ENCODE data around the gene CAPZA1. TPM values are rescaled to one million over a fixed set of nuclear protein-coding genes. Genes with fewer than 3 reads are reported as not detected.

CAPZA1 gene
- total RNA-seq: 100 to 1,000 TPM; 129 to 286 (median 209) TPM

- Histone ChIP-seq H3K27ac (peak within 1 kb of the TSS; percentile 98 to 100 (median 99)), H3K4me3 (peak within 1 kb of the TSS; percentile 85 to 98 (median 92)), H3K27me3 (no peaks in the 10 kb centered on the region), H3K9me3 (no peaks in the 10 kb centered on the region), H3K36me3 (peaks cover 0 to 20% (median 0%) of the 10 kb centered on the region in 3 donors), H3K4me1 (peaks cover 4 to 72% (median 29%) of the 10 kb centered on the region in 3 donors)
- no peak for TF ChIP-seq CTCF (IDR thresholded peaks at IDR 0.05)
- peak in 3 of 4 donors; percentile 41 to 96 (median 83) for TF ChIP-seq POLR2A (IDR thresholded peaks at IDR 0.05)
- WGBS, 2 donors: 0 to 1% methylated on average over 22 to 36 of the region's 50 CpGs
- DNase-seq: peak; percentile 62
- intact Hi-C loops (cut with DNase I): loop anchor here (2.0 to 5.0 kb wide), 3 partner anchors 87 to 222 kb away; partner anchors contain the start of genes CTTNBP2NL and RHOC
These were observed at the start of gene CAPZA1 for GRCh38 chr1:112619518-112620376. Gene CAPZA1, plus strand, starts transcription at chr1:112619832. Its CDS starts 13 bp downstream, at chr1:112619845.

- no peak for TF ChIP-seq CTCF (IDR thresholded peaks at IDR 0.05)
- no peak for TF ChIP-seq POLR2A (IDR thresholded peaks at IDR 0.05)
- Histone ChIP-seq H3K9me3 (no peaks in the 10 kb centered on the region), H3K4me3 (no peak overlapping the region), H3K4me1 (no peaks in the 10 kb centered on the region), H3K27me3 (no peaks in the 10 kb centered on the region), H3K36me3 (peaks cover 0 to 91% (median 14%) of the 10 kb centered on the region in 3 donors), H3K27ac (no peak overlapping the region)
- no peak for DNase-seq
- intact Hi-C loops (cut with DNase I): no loop called here
- 82 to 87% methylated on average over 8 of the region's 8 CpGs for WGBS, 2 donors
These were observed 44.4 kb upstream of the CAPZA1 start for GRCh38 chr1:112575154-112575804.

GRCh38 chr1:112576240-112576639 lies 43.4 kb upstream of the CAPZA1 start:
- Histone ChIP-seq H3K27ac (no peak overlapping the region), H3K36me3 (peaks cover 0 to 91% (median 14%) of the 10 kb centered on the region in 3 donors), H3K9me3 (no peaks in the 10 kb centered on the region), H3K4me1 (no peaks in the 10 kb centered on the region), H3K4me3 (no peak overlapping the region), H3K27me3 (no peaks in the 10 kb centered on the region)
- WGBS, 2 donors: 89 to 97% methylated on average over 3 of the region's 3 CpGs
- no peak for TF ChIP-seq POLR2A (IDR thresholded peaks at IDR 0.05)
- no peak for TF ChIP-seq CTCF (IDR thresholded peaks at IDR 0.05)
- intact Hi-C loops (cut with DNase I): no loop called here
- no peak for DNase-seq

GRCh38 chr1:112579801-112580510 lies 39.7 kb upstream of the CAPZA1 start:
- Histone ChIP-seq H3K27ac (no peak overlapping the region), H3K4me3 (no peak overlapping the region), H3K4me1 (no peaks in the 10 kb centered on the region), H3K9me3 (no peaks in the 10 kb centered on the region), H3K27me3 (no peaks in the 10 kb centered on the region), H3K36me3 (peaks cover 0 to 71% (median 4%) of the 10 kb centered on the region in 3 donors)
- WGBS, 2 donors: 84 to 89% methylated on average over 5 of the region's 5 CpGs
- TF ChIP-seq CTCF (IDR thresholded peaks at IDR 0.05): no peak
- TF ChIP-seq POLR2A (IDR thresholded peaks at IDR 0.05): no peak
- intact Hi-C loops (cut with DNase I): no loop called here
- DNase-seq: no peak
